Ovary (tissue), 3 donors: Measurements from ENCODE around the gene SCUBE3.

ENCODE experiments used
- CTCF ChIP-seq, 3 donors: fragments of 450-650 bp in 2 of 3; fragments of 200-600 bp in 1 of 3; IDR thresholded peaks; one replicate each; pipeline versions ENCODE4 v1.5.1 to v1.8.0; 2016 to 2022; ENCODE audit warnings: antibody characterized with exemption in 3 of 3, mild to moderate bottlenecking in 1 of 3
- EP300 ChIP-seq: sonication (generic); formaldehyde crosslinking; IDR thresholded peaks from one replicate; pipeline ENCODE4 v1.6.1; 2017; ENCODE audit warnings: antibody characterized with exemption
- POLR2A ChIP-seq: fragments of 450-650 bp; IDR thresholded peaks from one replicate; pipeline ENCODE4 v1.6.1; 2017; ENCODE audit warnings: antibody characterized with exemption, mild to moderate bottlenecking, moderate library complexity
- donor health status: DM: no; HTN: no; CAD: no.

DNA sequence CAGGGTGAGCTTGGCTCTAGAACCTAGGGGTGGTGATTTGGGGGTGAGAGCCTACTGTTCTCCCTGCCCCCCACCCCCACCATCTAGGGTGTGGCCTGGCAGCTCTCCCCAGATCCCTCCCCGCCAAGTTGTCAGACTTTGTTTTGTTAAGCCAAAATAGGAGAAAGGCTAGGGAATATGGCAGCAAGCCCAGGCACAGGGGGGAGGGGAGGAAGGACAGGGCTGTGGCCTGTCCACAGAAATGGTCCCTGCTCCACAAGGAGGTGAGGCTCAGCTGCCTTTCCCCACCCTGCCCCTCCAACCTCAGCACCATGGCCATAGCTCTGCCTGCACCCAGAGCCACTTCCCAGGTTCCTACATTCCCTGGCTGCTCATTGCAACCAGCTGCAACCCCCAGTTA, 17.2 kb downstream of the SCUBE3 start:
- no peak for TF ChIP-seq CTCF (IDR thresholded peaks at IDR 0.05)
- no peak for TF ChIP-seq POLR2A
- no peak for TF ChIP-seq EP300
